GM12865 (cell line): Measurements from ENCODE around the gene GCNT2.
"Not testable (repeated sequence)": the region's sequence is repeated elsewhere in the genome, so short reads cannot be mapped to it uniquely, and the experiment has no call there.

ENCODE experiments used
- DNase-seq: peaks from one replicate; pipeline ENCODE4 v3.0.0; 2010; ENCODE audit warnings: low read depth
- H3K4me3 ChIP-seq: 2 replicates; pipeline ENCODE4 v1.5.1; 2011; ENCODE audit warnings: mild to moderate bottlenecking, low read depth, low read length, control low read depth
- CTCF ChIP-seq: IDR thresholded peaks from 2 replicates; pipeline ENCODE4 v1.5.1; 2011; ENCODE audit warnings: low read length, control low read depth, low read depth, inconsistent platforms; ENCODE audit not compliant: insufficient read depth; ENCODE audit errors: missing control alignments

GCNT2 gene

GRCh38 chr6:10658910-10659698 lies 138.0 kb downstream of the GCNT2 start:
- no peak for TF ChIP-seq CTCF
- no peak for DNase-seq
- H3K4me3 ChIP-seq = no peak overlapping the region

- no peak for DNase-seq
- no peak overlapping the region for H3K4me3 ChIP-seq
- no peak for TF ChIP-seq CTCF
These were observed 138.7 kb downstream of the GCNT2 start for GRCh38 chr6:10659699-10660348.

GRCh38 chr6:10660431-10661191 lies 139.5 kb downstream of the GCNT2 start:
- not testable (repeated sequence) for H3K4me3 ChIP-seq, DNase-seq

DNA sequence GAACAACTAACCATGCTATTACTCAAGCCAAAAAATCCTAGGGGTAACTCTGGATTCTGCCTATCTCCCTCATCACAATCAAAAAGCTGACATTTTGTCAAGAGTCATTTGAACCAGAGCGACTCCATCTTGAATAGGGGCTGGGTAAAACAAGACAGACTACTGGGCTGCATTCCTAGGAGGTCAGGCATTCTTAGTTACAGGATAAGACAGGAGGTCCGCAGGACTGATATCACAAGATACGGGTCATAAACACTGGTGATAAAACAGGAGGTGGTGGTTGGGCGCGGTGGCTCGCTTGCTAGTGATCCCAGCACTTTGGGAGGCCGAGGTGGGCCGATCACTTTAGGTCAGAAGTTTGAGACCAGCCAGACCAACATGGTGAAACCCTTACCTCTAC lies 141.1 kb downstream of the GCNT2 start:
- TF ChIP-seq CTCF = no peak
- H3K4me3 ChIP-seq = no peak overlapping the region
- DNase-seq = no peak

- DNase-seq = no peak
- no peak for TF ChIP-seq CTCF
- no peak overlapping the region for H3K4me3 ChIP-seq
These were observed 141.6 kb downstream of the GCNT2 start for GRCh38 chr6:10662742-10663141.

- not testable (repeated sequence) for DNase-seq, H3K4me3 ChIP-seq
These were observed 144.4 kb downstream of the GCNT2 start for GRCh38 chr6:10665595-10665994.

GRCh38 chr6:10668126-10668917 lies 147.2 kb downstream of the GCNT2 start:
- no peak for DNase-seq
- no peak for TF ChIP-seq CTCF
- no peak overlapping the region for H3K4me3 ChIP-seq
